Measurements from ENCODE around the gene KAZN.

- TF ChIP-seq CTCF (IDR thresholded peaks at IDR 0.05) (no peak), POLR2A (IDR thresholded peaks at IDR 0.05) (no peak)
These were observed 157.2 kb downstream of the KAZN start for GRCh38 chr1:14755518-14756252.
